Posterior vena cava (tissue), 2 donors: ENCODE data around the gene RGR. TPM values are rescaled to one million over a fixed set of nuclear protein-coding genes. Genes with fewer than 3 reads are reported as not detected.

Source experiments
- DNase-seq: peaks from one replicate; pipeline ENCODE4 v3.0.0-alpha.2; 2020; ENCODE audit warnings: low spot score
- intact Hi-C, 2 donors: fragments of 100-400 bp; cut with DNase I; formaldehyde crosslinking; loops; one replicate each; pipeline versions ENCODE4 v1.14.1 to v1.14.2; 2022 to 2023
- total RNA-seq, 2 donors: library from RNA; stranded (reverse); fragmentation: NEBNext Ultra II Directional; extraction: Animal tissue kit (Norgen Biotek cat#: 25700); gene quantifications; one replicate each; pipeline ENCODE4 v1.2.1, GENCODE V29; 2021
- donor health status: DM: yes; HTN: yes; CAD: no.
- donor health status: DM: yes; HTN: yes; CAD: no.

The RGR gene
- total RNA-seq, 2 donors from 2014 or later, result 0.38 TPM; not detected in 1

DNA sequence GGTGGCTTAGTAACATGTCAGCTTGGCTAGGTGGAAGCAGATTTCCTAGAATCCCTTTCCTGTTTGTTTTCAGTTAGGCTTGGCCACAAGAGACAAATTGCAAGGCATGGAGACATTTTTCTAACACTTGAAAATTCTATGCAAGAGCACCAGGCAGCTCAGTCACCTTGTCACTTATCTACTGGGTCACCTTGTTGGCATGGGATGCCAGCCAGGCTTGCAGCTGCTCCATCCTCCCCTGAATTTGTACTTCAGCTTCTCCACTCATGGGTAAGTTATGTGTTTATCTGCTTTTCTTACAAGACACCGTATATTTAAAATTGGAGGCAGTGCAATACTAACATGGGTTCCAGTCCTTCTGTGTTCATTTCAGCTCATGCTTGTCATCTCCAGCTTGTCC lies 43.3 kb downstream of the RGR start:
- DNase-seq, result no peak
- intact Hi-C loops, result no loop called here

DNA sequence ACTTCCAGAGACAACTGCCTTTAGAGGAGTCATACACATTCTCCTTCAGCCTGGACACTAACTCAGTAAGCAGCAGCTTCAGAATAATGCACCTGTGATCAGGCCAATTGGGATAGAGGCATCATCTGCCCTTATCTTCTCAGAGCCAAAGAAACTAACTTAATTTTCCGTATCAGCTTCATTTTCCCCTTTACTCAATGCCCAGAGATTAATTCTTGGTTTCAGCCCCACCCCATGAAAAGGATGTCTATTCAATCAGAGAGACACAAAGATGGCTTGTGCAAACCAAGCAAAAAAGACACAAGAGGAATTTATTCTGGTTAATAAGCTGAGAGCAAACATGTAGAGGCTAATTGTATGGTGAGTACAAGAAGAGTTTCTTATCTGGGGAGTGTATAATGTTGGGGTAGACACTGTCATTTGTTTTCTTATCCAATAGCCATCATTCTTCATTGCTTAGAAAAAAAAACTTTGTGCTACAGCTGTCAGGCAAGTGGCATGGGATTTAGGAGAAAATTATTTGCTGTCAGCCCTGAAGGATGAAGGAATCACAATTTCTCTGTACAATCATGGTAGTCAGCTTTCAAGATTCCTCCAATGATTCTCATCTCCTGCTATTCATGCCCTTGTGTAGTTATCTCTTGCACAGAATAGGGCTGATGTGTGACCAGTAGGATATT lies 44.8 kb downstream of the RGR start:
- intact Hi-C loops, result no loop called here

DNA sequence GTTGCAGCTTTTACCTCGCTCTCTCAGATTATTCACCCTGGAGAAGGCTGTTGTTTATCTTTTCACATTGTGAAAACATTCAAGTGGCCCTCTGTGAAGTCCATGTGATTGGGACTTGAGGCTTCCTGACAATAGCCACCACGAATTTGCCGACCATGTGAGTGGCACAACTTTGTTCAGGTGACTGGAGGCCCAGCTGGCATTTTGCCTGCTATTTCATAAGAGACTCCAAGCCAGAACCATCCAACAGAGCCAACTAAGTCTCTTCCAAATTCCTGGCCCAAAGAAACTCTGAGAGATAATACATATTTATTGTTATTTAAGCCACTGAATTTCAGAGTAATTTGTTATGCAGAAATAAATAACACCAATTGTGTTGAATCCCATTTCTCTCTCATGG lies 45.4 kb downstream of the RGR start:
- no peak for DNase-seq
- intact Hi-C loops, result no loop called here

More for the DNA sequence above, 44.8 kb downstream of the RGR start:
- no peak for DNase-seq

DNA sequence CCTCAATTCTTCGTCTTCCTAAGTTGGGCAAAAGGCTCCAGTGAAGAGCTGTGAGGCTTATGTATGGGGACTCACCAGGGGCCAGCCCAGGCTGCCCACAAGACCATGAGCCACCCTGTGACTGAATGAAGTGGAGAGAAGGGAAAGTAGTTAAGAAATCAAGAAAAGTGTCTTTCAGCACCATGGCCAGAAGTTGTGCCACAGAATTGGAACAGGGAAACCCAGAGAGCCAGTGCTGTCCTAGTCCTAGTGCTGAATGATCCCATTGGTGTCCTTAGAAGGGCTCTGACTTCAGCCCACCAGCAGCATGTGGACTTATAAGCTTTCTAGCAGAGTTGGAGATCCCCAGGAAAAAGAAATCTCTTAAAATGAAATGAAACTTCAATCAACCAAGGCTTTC lies 46.5 kb downstream of the RGR start:
- intact Hi-C loops, result no loop called here

DNA sequence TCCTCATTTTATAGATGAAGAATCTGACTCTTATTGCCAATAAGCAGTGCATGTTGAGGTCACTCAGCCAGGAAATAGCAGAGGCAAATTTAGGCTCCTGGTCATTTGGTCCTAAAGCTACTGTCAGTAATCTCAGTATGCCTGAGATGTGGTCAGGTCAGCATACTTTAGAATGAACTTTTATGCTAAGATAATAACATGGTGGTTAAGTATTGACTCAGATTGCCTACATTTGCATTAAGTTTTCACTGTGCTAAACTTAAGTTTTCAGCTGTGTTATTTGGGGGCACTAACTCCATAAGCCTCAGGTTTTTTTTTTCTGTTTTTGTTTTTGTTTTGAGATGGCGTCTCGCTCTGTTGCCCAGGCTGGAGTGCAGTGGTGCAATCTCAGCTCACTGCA lies 47.6 kb downstream of the RGR start:
- DNase-seq, result no peak
- intact Hi-C loops, result no loop called here

More for the DNA sequence above, 46.5 kb downstream of the RGR start:
- DNase-seq, result no peak

DNA sequence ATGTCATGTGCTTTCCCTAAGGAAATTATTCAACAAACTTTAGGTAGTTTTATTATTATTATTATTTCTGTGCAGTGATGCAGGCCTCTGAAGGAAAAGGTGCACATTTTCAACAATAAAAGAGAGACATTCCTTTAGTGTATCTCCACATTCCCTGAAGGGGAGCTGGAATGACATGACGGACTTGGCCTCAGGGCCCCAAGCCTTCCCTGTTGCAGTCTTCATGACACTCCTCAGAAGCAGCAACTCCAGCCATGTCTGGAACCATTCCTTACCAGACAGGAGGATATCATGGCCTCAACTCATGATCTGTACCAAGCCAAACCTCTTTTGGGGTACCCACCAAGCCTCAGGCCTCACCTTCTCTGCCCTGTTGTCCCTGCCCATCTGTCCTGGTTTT lies 48.3 kb downstream of the RGR start:
- intact Hi-C loops, result no loop called here
- no peak for DNase-seq

DNA sequence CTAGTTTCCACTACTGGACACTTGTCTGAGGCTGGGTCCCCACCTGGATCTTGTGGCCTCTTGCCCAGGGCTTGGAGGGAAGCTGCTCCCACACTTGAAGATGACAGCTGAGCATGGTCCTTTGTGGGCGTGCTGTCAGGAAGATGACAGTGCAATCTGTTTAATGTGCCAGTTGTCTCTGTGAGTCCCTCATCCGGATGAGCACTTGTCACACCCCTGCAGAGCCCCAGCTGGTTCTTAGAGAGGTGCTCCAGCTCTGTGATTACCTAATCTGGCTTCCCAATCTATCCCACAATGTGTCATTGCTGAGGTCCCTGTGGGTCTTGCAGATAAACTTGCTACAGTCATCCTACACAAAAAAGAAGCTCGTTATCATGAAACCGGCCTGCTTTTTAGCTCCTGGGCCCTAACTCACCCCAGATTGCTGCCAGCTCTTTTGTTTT lies 48.7 kb downstream of the RGR start:
- DNase-seq, result no peak
- intact Hi-C loops, result no loop called here

DNA sequence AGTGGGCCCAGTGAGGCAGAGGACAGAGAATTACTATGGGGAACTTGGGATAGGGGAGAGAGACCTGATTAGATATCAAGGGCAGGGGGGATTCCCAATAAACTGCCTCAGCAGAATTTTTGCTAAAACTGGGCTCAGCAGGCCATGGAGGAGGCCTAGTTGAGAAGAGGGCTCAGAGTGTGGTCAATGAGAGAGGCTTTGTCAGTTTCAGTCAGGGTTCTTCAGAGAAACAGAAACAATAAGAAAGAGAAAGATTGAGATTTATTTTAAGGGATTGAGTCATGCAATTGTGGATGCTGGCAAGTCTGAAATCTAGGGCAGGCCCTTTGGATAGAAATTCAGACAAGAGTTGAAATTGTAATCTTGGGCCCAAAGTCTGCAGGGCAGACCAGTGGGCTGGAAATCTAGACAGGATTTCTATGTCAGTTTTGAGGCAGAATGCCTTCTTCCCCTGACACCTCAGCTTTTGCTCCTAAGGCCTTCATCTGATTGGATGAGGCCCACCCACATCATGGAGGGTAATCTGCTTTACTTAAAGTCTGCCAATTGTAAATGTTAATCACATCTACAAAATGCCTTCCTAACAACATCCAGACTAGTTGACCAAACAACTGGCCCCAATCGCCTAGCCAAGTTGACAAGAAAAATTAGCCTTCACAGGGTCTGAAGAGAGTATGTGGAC lies 50.1 kb downstream of the RGR start:
- intact Hi-C loops, result no loop called here

DNA sequence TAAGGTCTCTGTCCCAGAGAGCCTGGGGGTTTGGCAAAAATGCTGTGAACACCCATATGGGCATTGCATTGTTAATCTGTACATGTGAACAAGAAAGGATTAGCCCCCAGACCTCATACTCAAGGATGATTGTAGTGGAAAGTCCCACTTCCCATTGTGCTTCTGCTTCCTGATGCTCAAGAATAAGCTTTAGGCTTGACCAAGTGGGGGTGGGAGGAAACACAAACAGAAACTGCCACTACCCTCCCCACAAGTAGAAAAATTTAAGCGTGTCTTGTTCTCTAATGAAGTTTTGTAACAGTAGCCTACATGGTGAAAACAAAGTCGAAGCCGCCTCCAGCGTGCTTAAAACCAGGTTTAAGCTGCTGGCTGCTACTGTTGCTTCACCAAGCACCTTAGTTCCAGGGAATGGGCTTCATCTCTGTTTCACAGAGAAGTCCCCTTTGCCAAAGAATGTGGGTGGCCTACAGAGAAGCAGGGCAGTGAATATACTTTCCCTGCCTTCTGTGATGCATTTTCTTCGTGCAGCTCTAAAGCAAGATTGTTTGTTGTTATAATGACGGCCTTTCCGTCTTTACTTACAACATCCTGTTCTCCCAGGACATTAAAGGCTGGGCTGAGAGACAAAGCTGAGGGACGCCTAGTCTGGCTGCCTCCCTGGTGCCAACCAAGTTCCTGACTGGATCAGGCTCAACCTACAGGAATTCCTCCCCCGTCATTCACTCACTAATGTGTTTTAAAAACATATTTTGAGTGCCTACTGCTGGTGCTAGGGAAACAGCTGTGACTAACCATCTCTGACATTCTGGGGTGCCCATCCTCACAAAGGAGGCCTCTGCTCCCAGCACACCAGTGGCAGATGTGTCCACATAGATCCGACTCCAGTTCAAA lies 51.5 kb downstream of the RGR start:
- intact Hi-C loops, result no loop called here
- no peak for DNase-seq

More for the DNA sequence above, 50.1 kb downstream of the RGR start:
- no peak for DNase-seq

DNA sequence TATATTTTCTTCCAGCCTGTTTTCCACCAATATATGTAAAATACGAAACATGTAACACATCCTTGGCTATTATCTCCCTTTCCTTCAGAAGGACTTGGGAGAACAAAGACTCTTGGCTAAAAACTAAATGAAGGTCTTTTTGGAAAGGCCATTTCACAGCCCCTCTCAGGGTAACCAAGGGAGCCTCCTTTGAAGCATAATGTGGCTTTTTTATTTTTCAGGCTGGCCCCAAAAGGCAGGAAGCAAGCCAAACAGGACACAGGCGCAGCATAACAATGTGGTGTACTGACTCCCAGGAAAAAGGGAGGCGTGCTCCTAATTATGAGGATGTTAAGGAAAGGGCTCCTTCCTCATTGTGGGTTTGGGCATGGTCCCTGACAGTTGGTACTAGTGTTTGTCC lies 53.2 kb downstream of the RGR start:
- DNase-seq, result no peak
- intact Hi-C loops, result no loop called here

DNA sequence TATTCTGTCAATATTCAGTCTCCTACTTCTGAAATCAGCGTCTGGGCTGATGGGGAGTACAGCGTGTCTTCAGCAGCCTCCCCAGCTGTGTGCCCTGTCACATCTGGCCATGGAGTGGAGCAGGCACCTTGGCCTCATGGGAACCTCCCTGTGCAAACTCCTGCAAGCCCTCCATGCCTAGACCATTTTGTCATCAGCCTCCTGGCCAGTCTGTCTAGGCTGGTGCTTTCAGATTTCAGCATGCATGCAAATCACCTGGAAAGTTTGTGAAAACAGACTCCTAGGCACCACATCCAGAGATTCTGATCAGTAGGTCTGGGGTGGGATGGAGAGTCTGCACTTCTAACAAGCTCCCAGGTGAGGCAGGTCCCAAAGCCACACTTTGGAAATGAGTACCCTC lies 57.4 kb downstream of the RGR start:
- intact Hi-C loops, result no loop called here
- no peak for DNase-seq

DNA sequence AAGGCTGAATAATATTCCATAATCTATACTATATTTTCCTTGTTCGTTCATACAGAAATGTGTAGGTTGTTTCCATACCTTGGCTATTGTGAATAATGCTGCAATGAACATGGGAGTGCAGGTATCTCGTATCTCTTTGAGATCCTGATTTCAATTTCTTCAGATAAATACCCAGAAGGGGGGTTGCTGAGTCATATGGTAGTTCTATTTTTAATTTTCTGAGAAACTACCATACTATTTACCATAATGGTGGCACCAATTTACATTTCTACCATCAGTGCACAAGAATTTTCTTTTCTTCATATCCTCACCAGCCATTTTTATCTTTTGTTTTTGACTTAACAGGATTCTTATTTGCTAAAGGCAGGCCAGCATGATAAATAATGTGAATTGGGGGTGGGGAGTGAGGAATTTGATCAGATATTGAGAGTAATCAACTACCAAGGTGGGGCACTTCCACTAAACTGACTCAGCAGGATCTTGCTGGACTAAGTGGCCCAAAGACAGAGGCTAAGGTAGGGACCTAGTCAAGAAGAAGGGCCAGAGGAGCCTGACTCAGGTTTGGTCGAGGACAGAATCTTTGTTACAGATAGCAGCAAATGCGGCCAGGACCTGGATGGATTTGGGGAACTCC lies 62.0 kb downstream of the RGR start:
- intact Hi-C loops, result no loop called here
- no peak for DNase-seq

DNA sequence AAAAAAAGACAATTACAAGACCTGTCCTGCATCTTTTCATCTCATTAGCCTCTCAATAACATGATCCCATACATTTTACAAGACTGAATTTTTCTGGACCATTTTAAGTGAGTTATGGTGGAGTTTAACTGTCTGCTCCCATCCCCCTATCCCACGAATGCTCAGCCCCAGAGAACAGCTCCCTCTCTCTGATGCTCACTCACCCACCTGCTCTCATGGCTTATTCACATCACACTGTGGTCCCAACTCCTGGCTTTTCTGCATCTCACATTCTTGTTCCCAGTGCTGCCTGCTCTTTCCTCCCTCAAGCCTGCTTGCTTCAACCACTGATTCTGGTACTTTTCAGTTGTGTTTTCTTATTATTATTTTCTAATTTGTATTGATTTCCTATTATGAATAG lies 63.2 kb downstream of the RGR start:
- intact Hi-C loops, result no loop called here
- no peak for DNase-seq

DNA sequence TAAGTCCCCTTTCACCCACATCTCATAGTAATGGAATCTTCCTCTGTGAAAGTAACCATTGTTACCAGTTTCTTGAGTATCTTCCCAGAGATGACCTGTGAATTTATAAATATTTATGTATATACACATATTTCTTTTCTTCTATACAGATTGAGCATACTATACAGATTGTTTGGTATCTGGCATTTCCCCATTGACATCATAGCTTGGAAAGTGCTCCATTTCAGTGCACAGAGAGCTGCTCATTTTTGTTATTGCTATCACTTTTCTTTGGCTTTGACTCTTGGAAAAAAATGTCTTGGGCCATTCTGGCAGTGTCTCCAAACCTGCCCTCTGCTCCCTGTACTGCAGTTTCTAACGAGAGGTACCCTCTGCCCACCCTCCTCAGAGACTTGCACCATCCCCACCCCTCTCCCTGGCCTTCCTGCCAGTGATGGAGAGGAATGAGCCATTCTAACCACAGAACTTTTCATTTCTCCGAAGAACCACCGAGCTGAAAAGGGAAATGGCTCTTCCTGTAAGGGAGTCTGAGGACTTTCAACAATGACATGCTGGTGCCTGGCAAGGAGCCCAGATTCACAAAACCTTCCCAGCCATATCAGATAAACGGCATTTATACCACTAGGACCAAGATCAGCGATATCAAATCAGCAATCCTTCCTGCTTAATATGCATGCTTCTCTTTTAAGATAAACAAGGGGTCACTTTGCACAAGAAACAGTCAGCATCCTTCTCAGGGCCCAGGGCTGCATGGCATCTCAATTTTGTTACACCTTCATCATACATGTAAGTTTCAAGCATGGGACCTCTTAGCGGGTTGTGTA lies 63.8 kb downstream of the RGR start:
- intact Hi-C loops, result no loop called here
- DNase-seq, result no peak

Other genes starting within 250 kb of the RGR start
- gene GHITM, start 105.5 kb upstream of the RGR start, total RNA-seq, result 100 to 1,000 TPM in 1 of 2 donors, 10 to 100 TPM in 1; 94.0 to 106 TPM
- not detected for gene GPR15LG, start 71.3 kb upstream of the RGR start, total RNA-seq
- gene CDHR1, start 50.5 kb upstream of the RGR start, total RNA-seq, result under 1 TPM; 0.14 to 0.28 TPM
- gene LRIT2, start 19.5 kb upstream of the RGR start, total RNA-seq, result not detected
- gene LRIT1, start 3.5 kb upstream of the RGR start, total RNA-seq, result not detected
- 100 to 1,000 TPM in 1 of 2 donors, 10 to 100 TPM in 1; 85.4 to 108 TPM for gene CCSER2, start 83.5 kb downstream of the RGR start, total RNA-seq